GM13976 (cell line): Measurements from ENCODE around the gene FOCAD.
A peak's percentile ranks its signal among the peaks of the same experiment; 100 is the strongest.

ENCODE experiments used
- DNase-seq: peaks from one replicate; pipeline ENCODE4 v3.0.0; 2012; ENCODE audit warnings: low spot score
- CTCF ChIP-seq: IDR thresholded peaks from 2 replicates; pipeline ENCODE4 v1.5.1; 2012; ENCODE audit warnings: borderline replicate concordance, mild to moderate bottlenecking; ENCODE audit not compliant: insufficient read depth; ENCODE audit errors: extremely low read depth, missing control alignments, control extremely low read depth
- in situ Hi-C: fragments of 300-500 bp; cut with MboI; formaldehyde crosslinking; loops from one replicate; pipeline ENCODE4 v1.12.0; 2022; ENCODE audit warnings: low sequenced_read_pairs, mixed read lengths, inconsistent platforms; ENCODE audit not compliant: unreplicated experiment

Gene FOCAD

GRCh38 chr9:20872340-20872977, 188.4 kb downstream of the FOCAD start:
- DNase-seq, result no peak
- TF ChIP-seq CTCF, result no peak
- in situ Hi-C loops, result no loop called here

- TF ChIP-seq CTCF, result no peak
- in situ Hi-C loops, result no loop called here
- DNase-seq, result no peak
Measured at GRCh38 chr9:20873240-20873865, 189.3 kb downstream of the FOCAD start.

- in situ Hi-C loops, result no loop called here
- no peak for DNase-seq
- TF ChIP-seq CTCF, result no peak
Measured at GRCh38 chr9:20880271-20880670, 196.2 kb downstream of the FOCAD start.

DNA sequence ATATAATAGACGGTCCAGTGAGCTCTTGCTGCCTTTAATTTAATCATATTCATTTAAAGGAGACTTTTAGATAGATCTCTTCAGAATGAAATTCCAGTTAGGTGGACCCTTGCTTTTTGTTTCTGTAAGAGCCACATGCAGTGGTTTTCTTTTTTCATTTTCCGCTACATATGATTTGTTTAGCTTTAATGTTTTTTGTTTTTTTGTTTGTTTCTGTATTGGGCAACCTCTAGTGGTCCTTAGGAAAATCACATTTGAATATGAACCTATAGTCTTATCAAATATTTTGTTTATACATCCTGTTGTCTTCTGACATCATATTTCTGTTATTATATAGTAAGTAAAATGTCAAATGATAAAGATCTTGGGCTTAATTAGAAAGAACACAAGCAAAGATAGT, 196.6 kb downstream of the FOCAD start:
- in situ Hi-C loops, result no loop called here
- no peak for DNase-seq
- no peak for TF ChIP-seq CTCF

- in situ Hi-C loops, result no loop called here
Measured at GRCh38 chr9:20884985-20885593, 201.0 kb downstream of the FOCAD start.

More at GRCh38 chr9:20884985-20885593, 201.0 kb downstream of the FOCAD start:
- TF ChIP-seq CTCF, result peak; percentile 38
- DNase-seq, result peak; percentile 20
